K562 (cell line): ENCODE results near the gene MVB12B. TPM values are rescaled to one million over a fixed set of nuclear protein-coding genes. Genes with fewer than 3 reads are reported as not detected.
A peak's percentile ranks its signal among the peaks of the same experiment; 100 is the strongest.

ENCODE experiments used
- CEBPG ChIP-seq, 3 experiments: fragments of 200-800 bp in 1 of 3; sonication (Bioruptor generic) in 1 of 3; sonication (generic) in 1 of 3; formaldehyde crosslinking in 1 of 3; IDR thresholded peaks in 2 of 3; conservative IDR thresholded peaks in 1 of 3; 2 replicates each; pipeline versions ENCODE4 v1.6.1 to v1.8.0; 2016 to 2022; ENCODE audit warnings: missing compliant biosample characterization in 2 of 3, missing genetic modification characterization in 2 of 3, mild to moderate bottlenecking in 1 of 3, missing genetic modification reagents in 1 of 3
- DMBX1 ChIP-seq: fragments of 250-450 bp; sonication (Bioruptor Pico); IDR thresholded peaks from 2 replicates; pipeline ENCODE4 v1.8.0; 2022; ENCODE audit warnings: inconsistent platforms, mild to moderate bottlenecking, moderate library complexity, borderline replicate concordance
- ETV1 ChIP-seq: fragments of 450-650 bp; conservative IDR thresholded peaks from 2 replicates; pipeline ENCODE4 v1.6.1; 2016; ENCODE audit warnings: missing genetic modification characterization, control low read depth, low read depth, missing compliant biosample characterization
- MNT ChIP-seq, 2 experiments: fragments of 450-650 bp; conservative IDR thresholded peaks; 2 replicates each; pipeline ENCODE4 v1.6.1; 2017; ENCODE audit warnings: mild to moderate bottlenecking in 2 of 2, moderate library complexity in 2 of 2
- MYC ChIP-seq, 2 experiments: fragments of 250-450 bp in 1 of 2; sonication (Bioruptor Pico) in 1 of 2; IDR thresholded peaks; 2 replicates each; pipeline versions ENCODE4 v1.5.1 to v1.6.1; 2012 to 2021; ENCODE audit warnings: low read depth in 2 of 2, borderline replicate concordance in 1 of 2, improper control_type of control experiment in 1 of 2, low read length in 1 of 2, mild to moderate bottlenecking in 1 of 2, moderate library complexity in 1 of 2
- NR0B1 ChIP-seq: fragments of 450-650 bp; IDR thresholded peaks from one replicate; pipeline ENCODE4 v1.6.1; 2018; ENCODE audit warnings: mild to moderate bottlenecking, moderate library complexity; ENCODE audit not compliant: partially characterized antibody
- SMAD1 ChIP-seq: fragments of 150-350 bp; IDR thresholded peaks from 2 replicates; pipeline ENCODE4 v1.6.1; 2014; ENCODE audit warnings: low read length, low read depth; ENCODE audit not compliant: partially characterized antibody
- SRF ChIP-seq, 2 experiments: fragments of 250-450, 450-650 bp in 1 of 2; sonication (Bioruptor Pico) in 1 of 2; sonication (generic) in 1 of 2; formaldehyde crosslinking; IDR thresholded peaks; 2 replicates each; pipeline versions ENCODE4 v1.5.0 to v1.5.1; 2020 to 2022; ENCODE audit warnings: mild to moderate bottlenecking in 1 of 2, missing genetic modification reagents in 1 of 2
- TEAD1 ChIP-seq, 2 experiments: fragments of 450-650 bp in 1 of 2; sonication (generic) in 1 of 2; formaldehyde crosslinking; IDR thresholded peaks; 2 replicates each; pipeline versions ENCODE4 v1.4.0 to v1.8.0; 2020 to 2022; ENCODE audit warnings: mild to moderate bottlenecking in 2 of 2, missing genetic modification reagents in 1 of 2
- U2AF2 ChIP-seq: fragments of 200-400 bp; formaldehyde crosslinking; optimal IDR thresholded peaks from 2 replicates; pipeline ENCODE3; 2017; ENCODE audit warnings: low read depth, mild to moderate bottlenecking, low read length
- ZBTB40 ChIP-seq, 2 experiments: fragments of 450-650 bp in 1 of 2; sonication (generic) in 1 of 2; formaldehyde crosslinking in 1 of 2; IDR thresholded peaks; 2 replicates each; pipeline versions ENCODE4 v1.7.1 to v1.9.0; 2016 to 2022; ENCODE audit warnings: inconsistent platforms in 1 of 2, mild to moderate bottlenecking in 1 of 2, missing genetic modification reagents in 1 of 2
- ZNF263 ChIP-seq: sonication (generic); formaldehyde crosslinking; IDR thresholded peaks from 2 replicates; pipeline ENCODE4 v1.8.0; 2022; ENCODE audit warnings: mild to moderate bottlenecking, missing genetic modification reagents, borderline replicate concordance
- ZNF324 ChIP-seq: fragments of 250-450 bp; sonication (Bioruptor Pico); IDR thresholded peaks from 2 replicates; pipeline ENCODE4 v1.4.0; 2020; ENCODE audit warnings: mild to moderate bottlenecking
- ZNF589 ChIP-seq: fragments of 200-800 bp; sonication (Bioruptor generic); IDR thresholded peaks from 2 replicates; pipeline ENCODE4 v1.6.1; 2016; ENCODE audit warnings: low read depth, missing genetic modification characterization, missing compliant biosample characterization
- polyA plus RNA-seq, 8 experiments: library from polyadenylated mRNA; depleted of rRNA in 4 of 8; stranded (reverse) in 5 of 8; unstranded in 3 of 8; fragments of >200 nt; fragmentation: Nextera tagmentation in 2 of 8; fragmentation: Illumina TruSeq in 1 of 8; extraction: Ambion mirVana in 2 of 8; extraction: Trizol in 1 of 8; gene quantifications; 2 replicates each; pipeline versions ENCODE4 v1.2.1 to v1.2.3, GENCODE V29; 2011 to 2014; ENCODE audit warnings: inconsistent platforms in 1 of 8, missing spikeins in 1 of 8
- total RNA-seq, 7 experiments: library from RNA; depleted of rRNA in 6 of 7; stranded (reverse); fragments of >200 nt in 6 of 7; fragmentation: Illumina TruSeq in 2 of 7; extraction: Trizol in 2 of 7; gene quantifications; 2 replicates each; pipeline versions ENCODE4 v1.2.1 to v1.2.3, GENCODE V29; 2011 to 2021; ENCODE audit warnings: low replicate concordance in 1 of 7

MVB12B gene
- total and polyA plus RNA-seq, 9 of the 15 experiments (the other 6 are each of a cell fraction or from before 2014, with no cell fraction given): not detected

DNA sequence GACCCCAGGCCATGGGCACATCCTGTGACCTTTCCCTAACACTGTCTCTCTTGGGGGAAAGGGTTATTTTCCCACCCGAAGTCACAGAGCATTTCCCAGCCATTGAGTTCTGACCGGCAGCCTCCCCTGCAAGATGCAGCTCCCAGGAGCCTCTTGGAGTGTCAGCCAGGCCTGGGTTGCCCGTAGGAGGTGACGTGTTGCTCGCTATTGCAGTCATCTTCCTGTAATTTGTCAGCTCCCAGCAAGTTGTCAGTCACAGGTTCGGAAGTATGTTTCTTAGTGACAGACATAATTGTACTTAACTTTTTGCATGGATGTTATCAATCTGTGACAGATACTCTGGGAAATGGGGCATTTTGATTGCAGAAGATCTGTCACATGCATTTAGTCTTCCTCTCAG lies 74.5 kb downstream of the MVB12B start (continued):
- TF ChIP-seq SRF (CRISPR knock-in tag; IDR thresholded peaks at IDR 0.05) (no peak), ZNF589 (CRISPR knock-in tag) (peak; percentile 86; the same call in 1 of the 2 replicates), ZNF324 (CRISPR knock-in tag) (no peak), U2AF2 (no peak), NR0B1 (no peak), MNT (conservative IDR thresholded peaks at IDR 0.05) (no peak), ZNF263 (no peak), CEBPG (CRISPR knock-in tag; IDR thresholded peaks at IDR 0.05) (no peak), CEBPG (tag; conservative IDR thresholded peaks at IDR 0.05 in 1 of 2, IDR thresholded peaks at IDR 0.05 in 1 of 2) (peak in 1 of 2 experiments; percentile 80; a peak in 2 of 4 replicates), ZBTB40 (IDR thresholded peaks at IDR 0.05) (no peak), ZBTB40 (CRISPR knock-in tag; IDR thresholded peaks at IDR 0.05) (no peak), SMAD1 (no peak), TEAD1 (CRISPR knock-in tag; IDR thresholded peaks at IDR 0.05) (no peak), DMBX1 (CRISPR knock-in tag) (no peak), MYC (IDR thresholded peaks at IDR 0.05; ENCODE audit: low read depth, low read length) (no peak), MYC (CRISPR knock-in tag; IDR thresholded peaks at IDR 0.05; ENCODE audit: borderline replicate concordance, low read depth) (no peak), ETV1 (tag) (peak; percentile 48; the same call in 1 of the 2 replicates)
